Tibial nerve (tissue), 4 donors: ENCODE measurements around the gene SETDB1. TPM values are rescaled to one million over a fixed set of nuclear protein-coding genes. Genes with fewer than 3 reads are reported as not detected.

Experiments
- DNase-seq, 2 donors: peaks; one replicate each; pipeline ENCODE4 v3.0.0-alpha.2; 2019; ENCODE audit warnings: low spot score in 2 of 2
- H3K27ac ChIP-seq, 4 donors: fragments of 200-600 bp; sonication (generic) in 3 of 4; one replicate each; pipeline ENCODE4 v1.5.1; 2017 to 2019; ENCODE audit warnings: mild to moderate bottlenecking in 1 of 4
- H3K27me3 ChIP-seq, 2 donors: fragments of 200-600 bp; sonication (generic) in 1 of 2; one replicate each; pipeline versions ENCODE4 v1.5.1 to v1.6.0; 2017 to 2019
- H3K36me3 ChIP-seq, 3 donors: fragments of 200-600 bp; sonication (generic); one replicate each; pipeline ENCODE4 v1.5.1; 2018 to 2019
- H3K4me1 ChIP-seq, 4 donors: fragments of 200-600 bp; sonication (generic) in 3 of 4; one replicate each; pipeline ENCODE4 v1.5.1; 2017 to 2019
- H3K4me3 ChIP-seq, 4 donors: fragments of 200-600 bp; sonication (generic) in 3 of 4; one replicate each; pipeline ENCODE4 v1.5.1; 2017 to 2019; ENCODE audit warnings: mild to moderate bottlenecking in 1 of 4, moderate library complexity in 1 of 4
- H3K9me3 ChIP-seq, 4 donors: fragments of 200-600 bp; sonication (generic) in 3 of 4; one replicate each; pipeline ENCODE4 v1.5.1; 2017 to 2019
- EP300 ChIP-seq, 2 donors: sonication (generic); formaldehyde crosslinking; IDR thresholded peaks; one replicate each; pipeline ENCODE4 v1.6.1; 2017; ENCODE audit warnings: antibody characterized with exemption in 2 of 2, mild to moderate bottlenecking in 1 of 2
- POLR2A ChIP-seq, 2 donors: fragments of 450-650 bp; IDR thresholded peaks; one replicate each; pipeline ENCODE4 v1.6.1; 2017; ENCODE audit warnings: antibody characterized with exemption in 2 of 2, mild to moderate bottlenecking in 2 of 2, moderate library complexity in 2 of 2
- WGBS, 2 donors: methylation state at CpG; one replicate each; pipeline ENCODE4 v1.1.5; 2018; 5-methylcytosine and 5-hydroxymethylcytosine counted together
- total RNA-seq, 4 donors: library from RNA; depleted of rRNA; stranded (reverse); fragments of >200 nt; gene quantifications; one replicate each; pipeline ENCODE4 v1.1.0, GENCODE V29; 2016
- TF ChIP-seq, protein P1 (sequence below), 5 experiments: fragments of 200-600 bp in 3 of 5; fragments of 450-650 bp in 2 of 5; sonication (generic) in 3 of 5; IDR thresholded peaks; one replicate each; pipeline ENCODE4 v1.5.1; 2016 to 2019; ENCODE audit warnings: antibody characterized with exemption in 5 of 5, mild to moderate bottlenecking in 3 of 5, moderate library complexity in 2 of 5

The SETDB1 gene
- total RNA-seq, 4 donors from 2014 or later: 30.6 to 42.9 (median 35.3) TPM

DNA sequence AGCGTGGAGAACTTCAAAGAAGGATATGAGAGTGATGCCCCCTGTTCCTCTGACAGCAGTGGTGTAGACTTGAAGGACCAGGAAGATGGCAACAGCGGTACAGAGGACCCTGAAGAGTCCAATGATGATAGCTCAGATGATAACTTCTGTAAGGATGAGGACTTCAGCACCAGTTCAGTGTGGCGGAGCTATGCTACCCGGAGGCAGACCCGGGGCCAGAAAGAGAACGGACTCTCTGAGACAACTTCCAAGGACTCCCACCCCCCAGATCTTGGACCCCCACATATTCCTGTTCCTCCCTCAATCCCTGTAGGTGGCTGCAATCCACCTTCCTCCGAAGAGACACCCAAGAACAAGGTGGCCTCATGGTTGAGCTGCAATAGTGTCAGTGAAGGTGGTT lies 34.5 kb downstream of the SETDB1 start:
- Histone ChIP-seq H3K4me1 (no peaks in the 10 kb centered on the region), H3K27me3 (no peaks in the 10 kb centered on the region), H3K36me3 (peaks cover 3 to 100% (median 26%) of the 10 kb centered on the region in 3 donors), H3K9me3 (no peaks in the 10 kb centered on the region), H3K4me3 (no peak overlapping the region), H3K27ac (no peak overlapping the region)
- no peak for DNase-seq
- TF ChIP-seq, protein P1, sequence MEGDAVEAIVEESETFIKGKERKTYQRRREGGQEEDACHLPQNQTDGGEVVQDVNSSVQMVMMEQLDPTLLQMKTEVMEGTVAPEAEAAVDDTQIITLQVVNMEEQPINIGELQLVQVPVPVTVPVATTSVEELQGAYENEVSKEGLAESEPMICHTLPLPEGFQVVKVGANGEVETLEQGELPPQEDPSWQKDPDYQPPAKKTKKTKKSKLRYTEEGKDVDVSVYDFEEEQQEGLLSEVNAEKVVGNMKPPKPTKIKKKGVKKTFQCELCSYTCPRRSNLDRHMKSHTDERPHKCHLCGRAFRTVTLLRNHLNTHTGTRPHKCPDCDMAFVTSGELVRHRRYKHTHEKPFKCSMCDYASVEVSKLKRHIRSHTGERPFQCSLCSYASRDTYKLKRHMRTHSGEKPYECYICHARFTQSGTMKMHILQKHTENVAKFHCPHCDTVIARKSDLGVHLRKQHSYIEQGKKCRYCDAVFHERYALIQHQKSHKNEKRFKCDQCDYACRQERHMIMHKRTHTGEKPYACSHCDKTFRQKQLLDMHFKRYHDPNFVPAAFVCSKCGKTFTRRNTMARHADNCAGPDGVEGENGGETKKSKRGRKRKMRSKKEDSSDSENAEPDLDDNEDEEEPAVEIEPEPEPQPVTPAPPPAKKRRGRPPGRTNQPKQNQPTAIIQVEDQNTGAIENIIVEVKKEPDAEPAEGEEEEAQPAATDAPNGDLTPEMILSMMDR (IDR thresholded peaks at IDR 0.05): no peak
- TF ChIP-seq EP300 (IDR thresholded peaks at IDR 0.05) (no peak), POLR2A (IDR thresholded peaks at IDR 0.05) (no peak)
- WGBS, 2 donors: 93 to 97% methylated on average over 7 of the region's 7 CpGs

DNA sequence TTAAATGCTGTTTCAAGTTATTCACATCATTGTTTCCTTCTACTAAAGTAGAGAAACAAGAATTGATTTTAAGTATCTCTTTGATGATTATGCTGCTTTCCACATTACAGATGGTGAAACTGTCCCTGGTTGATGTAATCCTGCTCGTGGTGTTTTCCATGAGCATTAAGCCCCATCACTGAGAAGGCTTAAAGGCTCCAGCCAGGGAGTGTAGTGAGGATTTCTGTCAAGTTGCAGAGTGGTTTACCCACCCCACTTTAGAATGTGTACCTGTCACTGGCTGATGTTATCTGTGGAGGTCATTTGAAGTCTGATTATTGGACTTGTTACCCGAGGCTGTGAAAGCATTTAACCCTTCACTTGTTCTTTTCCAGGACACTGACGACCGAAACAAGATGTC lies 35.6 kb downstream of the SETDB1 start:
- Histone ChIP-seq H3K27me3 (no peaks in the 10 kb centered on the region), H3K36me3 (peaks cover 3 to 100% (median 37%) of the 10 kb centered on the region in 3 donors), H3K27ac (no peak overlapping the region), H3K4me1 (peaks cover 0 to 9% (median 0%) of the 10 kb centered on the region in 4 donors), H3K4me3 (no peak overlapping the region), H3K9me3 (no peaks in the 10 kb centered on the region)
- DNase-seq: no peak
- 46 to 48% methylated on average over 4 of the region's 4 CpGs for WGBS, 2 donors
- TF ChIP-seq EP300 (IDR thresholded peaks at IDR 0.05): no peak
- TF ChIP-seq, protein P1 (IDR thresholded peaks at IDR 0.05): no peak
- TF ChIP-seq POLR2A (IDR thresholded peaks at IDR 0.05): no peak

DNA sequence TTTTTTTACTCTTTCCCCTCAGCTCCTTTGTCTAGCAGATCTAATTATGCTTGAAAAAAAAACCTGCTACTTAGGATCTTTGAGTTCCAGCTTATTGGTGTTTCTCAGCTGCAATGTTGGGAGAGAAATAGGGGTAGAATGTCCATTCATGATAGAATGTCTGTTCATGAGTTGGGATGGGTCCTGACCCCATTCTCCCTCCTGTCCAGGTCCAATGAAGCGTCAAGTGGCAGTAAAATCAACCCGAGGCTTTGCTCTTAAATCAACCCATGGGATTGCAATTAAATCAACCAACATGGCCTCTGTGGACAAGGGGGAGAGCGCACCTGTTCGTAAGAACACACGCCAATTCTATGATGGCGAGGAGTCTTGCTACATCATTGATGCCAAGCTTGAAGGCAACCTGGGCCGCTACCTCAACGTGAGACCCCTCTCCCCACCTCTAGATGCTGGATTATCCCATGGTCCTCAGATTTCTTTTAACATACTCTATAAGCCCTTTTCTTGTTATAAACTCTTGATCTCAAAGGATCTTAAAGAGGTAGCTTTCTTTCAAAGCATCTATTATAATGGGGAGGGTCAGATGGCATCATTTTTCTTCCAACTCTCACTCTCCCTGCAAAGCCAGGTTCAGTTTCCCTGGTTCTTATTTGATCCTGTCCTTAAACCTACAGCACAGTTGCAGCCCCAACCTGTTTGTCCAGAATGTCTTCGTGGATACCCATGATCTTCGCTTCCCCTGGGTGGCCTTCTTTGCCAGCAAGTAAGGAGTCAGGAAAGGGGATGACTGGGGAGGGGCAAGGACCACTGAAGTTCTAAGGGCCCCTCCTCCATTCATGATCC lies 37.4 kb downstream of the SETDB1 start:
- H3K9me3 ChIP-seq: no peaks in the 10 kb centered on the region
- TF ChIP-seq EP300 (IDR thresholded peaks at IDR 0.05) (no peak), POLR2A (IDR thresholded peaks at IDR 0.05) (no peak)
- TF ChIP-seq, protein P1 (IDR thresholded peaks at IDR 0.05): no peak
- H3K4me1 ChIP-seq: peaks cover 0 to 14% (median 4%) of the 10 kb centered on the region in 4 donors
- no peaks in the 10 kb centered on the region for H3K27me3 ChIP-seq
- no peak for DNase-seq
- H3K36me3 ChIP-seq: peaks cover 3 to 100% (median 50%) of the 10 kb centered on the region in 3 donors
- peak overlapping the region in 1 of 4 donors; percentile 30 for H3K27ac ChIP-seq
- no peak overlapping the region for H3K4me3 ChIP-seq
- WGBS, 2 donors: 84 to 92% methylated on average over 10 of the region's 10 CpGs

- H3K9me3 ChIP-seq: no peaks in the 10 kb centered on the region
- H3K36me3 ChIP-seq: peaks cover 3 to 100% (median 45%) of the 10 kb centered on the region in 3 donors
- peaks cover 0 to 20% (median 7%) of the 10 kb centered on the region in 4 donors for H3K4me1 ChIP-seq
- no peak overlapping the region for H3K4me3 ChIP-seq
- no peak for DNase-seq
- no peak for TF ChIP-seq POLR2A (IDR thresholded peaks at IDR 0.05)
- TF ChIP-seq, protein P1 (IDR thresholded peaks at IDR 0.05): no peak
- no peak for TF ChIP-seq EP300 (IDR thresholded peaks at IDR 0.05)
- no peaks in the 10 kb centered on the region for H3K27me3 ChIP-seq
- WGBS, 2 donors: 72 to 76% methylated on average over 5 of the region's 5 CpGs
- no peak overlapping the region for H3K27ac ChIP-seq
Measured at GRCh38 chr1:150964164-150964489, 38.0 kb downstream of the SETDB1 start.

DNA sequence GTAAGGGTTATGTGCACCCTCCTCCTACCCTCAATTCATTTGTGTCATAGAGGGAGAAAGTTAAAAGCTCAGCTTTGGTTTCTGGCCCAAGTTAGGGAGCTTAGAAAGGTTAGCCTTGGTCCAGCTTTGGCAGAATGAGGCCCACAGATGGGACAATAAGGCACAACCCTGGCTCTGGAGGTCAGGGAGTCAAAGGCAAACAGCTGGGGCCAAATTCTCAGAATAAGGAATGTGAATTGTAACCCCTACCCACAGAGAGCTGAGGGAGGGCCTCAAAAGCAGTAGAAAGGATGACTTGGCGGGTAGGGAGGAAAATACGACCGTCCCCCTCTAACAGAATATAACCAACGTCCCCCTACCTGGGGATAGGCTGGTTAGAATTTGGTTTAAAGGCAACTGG lies 39.4 kb downstream of the SETDB1 start:
- no peak overlapping the region for H3K4me3 ChIP-seq
- 63 to 66% methylated on average over 4 of the region's 4 CpGs for WGBS, 2 donors
- TF ChIP-seq POLR2A (IDR thresholded peaks at IDR 0.05) (no peak), EP300 (IDR thresholded peaks at IDR 0.05) (no peak)
- TF ChIP-seq, protein P1 (IDR thresholded peaks at IDR 0.05): no peak
- H3K36me3 ChIP-seq: peaks cover 3 to 86% (median 38%) of the 10 kb centered on the region in 3 donors
- H3K27me3 ChIP-seq: no peaks in the 10 kb centered on the region
- peak overlapping the region in 1 of 4 donors; percentile 19 for H3K27ac ChIP-seq
- H3K9me3 ChIP-seq: no peaks in the 10 kb centered on the region
- H3K4me1 ChIP-seq: peaks cover 0 to 35% (median 19%) of the 10 kb centered on the region in 4 donors
- no peak for DNase-seq
